ENCODE measurements around the gene TRRAP.

TRRAP gene

DNA sequence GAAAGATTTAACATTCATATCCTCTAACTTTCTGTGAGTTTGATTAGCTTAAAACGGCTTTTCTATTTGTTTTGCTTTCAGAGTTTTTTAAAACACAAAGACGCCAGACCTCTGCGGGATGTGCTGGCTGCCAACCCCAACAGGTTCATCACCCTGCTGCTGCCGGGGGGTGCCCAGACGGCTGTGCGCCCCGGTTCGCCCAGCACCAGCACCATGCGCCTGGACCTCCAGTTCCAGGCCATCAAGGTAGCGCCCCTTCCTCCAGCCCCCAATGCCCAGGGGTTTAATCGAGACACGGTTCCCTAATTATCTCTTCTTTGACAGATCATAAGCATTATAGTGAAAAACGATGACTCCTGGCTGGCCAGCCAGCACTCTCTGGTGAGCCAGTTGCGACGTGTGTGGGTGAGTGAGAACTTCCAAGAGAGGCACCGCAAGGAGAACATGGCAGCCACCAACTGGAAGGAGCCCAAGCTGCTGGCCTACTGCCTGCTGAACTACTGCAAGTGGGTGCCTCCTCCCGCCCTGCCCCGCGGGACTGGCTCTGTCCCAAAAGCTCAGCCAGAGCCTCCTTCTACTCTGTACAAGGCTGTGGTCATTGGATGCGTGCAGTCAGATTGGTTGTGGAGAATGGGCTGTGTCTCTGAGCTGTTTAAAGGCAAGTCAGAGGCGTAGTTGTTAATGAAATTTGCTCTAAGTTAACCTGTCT lies 71.2 kb downstream of the TRRAP start:
- DNase-seq (ENCODE audit: low spot score): no peak

DNA sequence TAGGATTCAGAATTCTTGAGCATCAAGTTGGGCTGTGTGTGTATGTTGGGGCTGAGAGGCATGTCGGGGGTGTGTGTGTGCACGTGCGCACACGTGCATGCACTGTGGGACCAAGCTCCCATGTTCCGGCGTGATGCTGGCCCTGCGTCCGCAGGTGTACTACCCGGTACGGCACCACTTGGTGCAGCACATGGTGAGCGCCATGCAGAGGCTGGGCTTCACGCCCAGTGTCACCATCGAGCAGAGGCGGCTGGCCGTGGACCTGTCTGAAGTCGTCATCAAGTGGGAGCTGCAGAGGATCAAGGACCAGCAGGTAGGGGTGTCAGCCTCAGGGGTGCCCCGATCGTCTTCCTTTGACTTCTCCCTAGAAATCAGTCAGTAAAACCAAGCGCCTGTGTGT lies 77.7 kb downstream of the TRRAP start:
- no peak for DNase-seq (ENCODE audit: low spot score)

DNA sequence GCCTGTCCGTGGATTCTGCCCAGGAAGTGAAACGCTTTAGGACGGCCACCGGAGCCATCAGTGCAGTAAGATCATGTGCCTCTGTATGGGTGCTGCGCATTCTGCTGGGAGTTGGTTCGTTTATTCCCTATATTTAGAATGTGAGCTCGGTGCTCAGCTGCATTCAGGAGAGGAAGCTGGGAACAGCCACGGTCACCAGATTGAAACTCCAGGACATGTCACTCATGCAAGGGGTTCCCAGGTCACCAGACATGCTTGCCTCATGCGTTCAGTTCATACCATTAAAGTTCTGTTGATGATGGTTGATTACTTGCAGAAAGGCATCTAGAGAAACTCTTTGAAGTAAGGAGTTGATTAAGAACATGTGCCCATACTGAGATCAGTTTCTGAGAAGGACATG lies 78.1 kb downstream of the TRRAP start:
- DNase-seq (ENCODE audit: low spot score): no peak

DNA sequence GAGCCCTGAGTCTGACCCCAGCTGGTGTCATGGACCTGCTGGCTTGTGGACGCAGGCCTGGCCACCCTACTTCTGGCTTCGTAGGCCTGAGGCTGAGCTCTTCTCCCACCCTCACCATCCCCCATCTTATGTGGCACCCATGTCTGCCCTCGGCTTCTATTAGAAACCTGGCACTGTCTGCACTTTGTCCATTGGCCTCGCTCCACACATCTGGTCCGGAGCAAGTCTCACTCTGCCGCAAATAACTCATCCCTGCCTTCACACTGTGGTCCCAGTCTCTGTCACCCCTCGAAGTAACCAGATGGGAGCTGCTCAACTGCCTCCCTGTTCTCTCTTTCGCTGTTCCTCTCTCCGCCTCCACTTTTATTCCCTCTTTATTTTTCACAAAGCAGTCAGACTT lies 78.6 kb downstream of the TRRAP start:
- DNase-seq (ENCODE audit: low spot score): no peak

DNA sequence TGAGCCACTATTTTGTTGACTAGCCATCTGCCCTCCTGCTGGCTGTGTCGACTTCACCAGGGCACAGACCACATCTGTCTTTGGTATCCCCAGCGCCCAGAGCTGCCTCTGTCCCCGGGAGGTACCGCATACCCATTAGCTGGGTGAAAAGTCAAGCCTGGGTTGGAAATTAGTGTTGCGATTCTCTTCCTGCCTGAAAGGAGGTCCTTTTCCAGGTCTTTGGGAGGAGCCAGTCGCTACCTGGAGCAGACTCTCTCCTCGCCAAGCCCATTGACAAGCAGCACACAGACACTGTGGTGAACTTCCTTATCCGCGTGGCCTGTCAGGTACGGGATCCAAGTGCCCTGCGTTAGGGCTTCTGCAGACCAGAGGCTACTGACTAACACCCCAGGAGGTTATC lies 79.4 kb downstream of the TRRAP start:
- no peak for DNase-seq (ENCODE audit: low spot score)

DNA sequence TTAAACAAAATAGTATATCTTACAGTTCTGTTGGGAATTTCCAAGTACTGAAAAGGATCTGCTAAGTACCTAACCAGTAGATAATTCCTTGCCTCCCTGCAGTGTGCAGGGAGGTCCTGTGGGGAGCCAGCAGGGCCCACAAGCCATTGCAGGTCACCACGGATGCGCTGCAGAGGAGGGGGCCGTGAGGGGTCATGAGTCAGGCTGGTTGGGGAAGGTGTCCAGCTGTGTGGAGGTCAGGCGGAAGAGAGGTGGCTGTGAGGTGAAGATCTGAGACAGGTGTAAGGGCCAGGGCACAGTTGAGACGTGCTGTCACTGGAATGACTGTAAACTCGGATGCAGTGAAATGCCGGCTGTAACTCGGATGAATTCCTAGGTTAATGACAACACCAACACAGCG lies 80.6 kb downstream of the TRRAP start:
- no peak for DNase-seq (ENCODE audit: low spot score)

DNA sequence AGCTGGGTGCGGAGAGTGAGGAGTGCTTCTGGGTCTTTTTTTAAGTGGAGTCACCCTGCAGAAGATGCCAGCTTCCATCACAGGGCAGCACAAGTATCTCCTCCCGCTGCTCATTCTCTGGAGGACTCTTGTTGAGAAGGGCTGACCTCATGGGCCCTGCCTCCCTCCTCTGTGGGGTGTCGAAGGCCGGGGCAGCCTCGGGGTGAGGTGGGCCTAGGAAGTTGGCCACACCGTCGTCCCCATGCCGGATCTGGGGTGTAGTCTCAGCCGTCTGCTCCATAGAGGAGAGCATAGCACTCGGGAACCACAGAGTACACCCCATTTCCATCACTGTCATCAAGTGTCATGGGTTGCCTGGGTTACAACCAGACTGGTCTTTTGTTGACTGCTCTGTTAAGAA lies 85.0 kb downstream of the TRRAP start:
- DNase-seq (ENCODE audit: low spot score): no peak

DNA sequence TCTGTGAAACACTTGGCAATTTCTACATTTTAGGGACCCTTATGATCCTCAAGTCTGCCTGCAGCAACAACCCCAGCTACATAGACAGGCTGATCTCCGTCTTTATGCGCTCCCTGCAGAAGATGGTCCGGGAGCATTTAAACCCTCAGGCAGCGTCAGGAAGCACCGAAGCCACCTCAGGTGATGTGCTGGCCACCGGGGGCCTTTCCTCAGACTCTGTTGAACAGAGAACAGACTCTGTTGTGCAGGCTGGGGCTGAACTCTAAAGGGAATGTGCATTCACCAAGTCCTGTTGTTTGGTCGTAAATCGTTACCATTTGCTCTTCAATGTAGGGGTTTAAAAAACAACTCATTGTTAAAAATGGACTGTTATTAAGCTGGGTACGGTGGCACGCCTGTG lies 86.3 kb downstream of the TRRAP start:
- DNase-seq (ENCODE audit: low spot score): no peak

DNA sequence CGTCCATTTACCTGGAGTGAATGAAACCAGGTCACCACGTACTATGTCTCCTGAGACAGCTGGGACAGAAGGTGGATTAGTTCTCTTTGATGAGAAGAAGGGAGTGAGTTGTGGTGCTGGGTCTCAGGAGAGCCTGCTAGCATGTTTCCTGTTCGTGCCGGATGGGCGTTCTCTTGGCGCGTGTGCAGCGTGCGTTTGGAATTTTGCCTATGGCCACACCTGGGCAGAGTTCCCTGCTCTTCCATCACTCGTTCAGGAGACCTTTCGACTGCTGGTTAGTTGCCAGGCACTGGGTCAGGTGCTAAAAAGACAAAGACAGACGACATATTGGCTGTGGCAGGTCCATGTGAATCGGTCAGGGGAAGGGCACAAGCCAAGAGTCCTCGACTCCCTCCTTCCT lies 90.3 kb downstream of the TRRAP start:
- DNase-seq (ENCODE audit: low spot score): no peak

DNA sequence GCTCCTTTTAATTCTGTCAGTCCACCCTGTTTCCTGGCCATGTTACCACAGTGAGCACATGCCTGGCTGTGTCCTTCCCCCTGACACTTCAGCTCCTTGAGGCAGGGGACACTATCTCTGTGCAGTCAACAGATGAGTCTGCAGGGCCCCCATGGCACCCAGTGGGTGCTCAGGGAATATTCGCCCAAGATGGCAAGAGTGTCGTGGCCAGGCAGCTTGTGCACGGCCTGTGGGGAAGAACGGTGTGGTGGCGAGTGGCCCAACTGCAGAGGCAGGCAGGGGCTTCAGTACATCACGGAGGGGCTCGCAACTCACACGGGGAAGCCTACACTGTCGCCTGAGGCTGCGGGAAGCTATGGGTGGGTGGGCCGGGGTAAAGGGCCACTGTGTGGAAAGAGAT lies 91.1 kb downstream of the TRRAP start:
- DNase-seq (ENCODE audit: low spot score): no peak

DNA sequence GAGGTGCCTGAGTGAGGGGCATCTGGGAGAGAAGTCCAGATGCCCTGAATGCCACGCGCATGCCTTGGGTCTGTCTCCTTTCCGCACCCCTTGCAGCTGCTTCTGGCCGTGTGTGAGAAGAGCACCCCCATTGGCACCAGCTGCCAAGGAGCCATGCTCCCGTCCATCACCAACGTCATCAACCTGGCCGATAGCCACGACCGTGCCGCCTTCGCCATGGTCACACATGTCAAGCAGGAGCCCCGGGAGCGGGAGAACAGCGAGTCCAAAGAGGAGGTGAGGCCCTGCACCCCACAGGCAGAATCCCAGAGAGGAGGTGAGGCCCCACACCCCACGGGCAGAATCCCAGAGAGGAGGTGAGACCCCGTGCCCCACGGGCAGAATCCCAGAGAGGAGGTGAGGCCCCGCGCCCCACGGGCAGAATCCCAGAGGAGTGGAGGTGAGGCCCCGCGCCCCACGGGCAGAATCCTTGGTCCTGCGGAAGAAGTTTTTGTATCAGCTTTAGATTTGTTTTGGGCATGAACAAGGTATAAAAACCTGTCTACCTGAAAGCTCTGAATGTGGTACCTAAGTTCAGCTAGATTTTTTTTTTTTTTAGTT lies 91.8 kb downstream of the TRRAP start:
- no peak for DNase-seq (ENCODE audit: low spot score)

DNA sequence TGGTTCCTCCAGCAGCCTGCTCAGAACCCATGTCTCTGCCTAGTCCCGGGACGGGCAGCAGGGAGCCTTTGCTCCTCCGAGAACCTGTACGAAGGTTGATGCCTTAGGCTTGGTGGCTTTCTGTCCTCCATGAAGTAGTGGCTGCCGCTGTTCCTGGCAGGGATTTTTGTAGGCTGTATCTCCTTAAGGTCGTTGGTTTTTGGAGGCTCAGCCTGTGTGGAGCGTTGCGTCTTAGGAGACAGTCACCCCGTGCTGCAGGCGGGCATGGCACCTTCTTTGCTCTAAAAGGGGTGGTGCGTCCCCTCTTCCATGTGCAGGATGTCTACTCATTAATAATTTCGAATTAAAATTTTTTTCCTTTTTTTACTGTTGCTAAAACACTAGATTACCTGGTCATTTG lies 92.5 kb downstream of the TRRAP start:
- DNase-seq (ENCODE audit: low spot score): no peak

DNA sequence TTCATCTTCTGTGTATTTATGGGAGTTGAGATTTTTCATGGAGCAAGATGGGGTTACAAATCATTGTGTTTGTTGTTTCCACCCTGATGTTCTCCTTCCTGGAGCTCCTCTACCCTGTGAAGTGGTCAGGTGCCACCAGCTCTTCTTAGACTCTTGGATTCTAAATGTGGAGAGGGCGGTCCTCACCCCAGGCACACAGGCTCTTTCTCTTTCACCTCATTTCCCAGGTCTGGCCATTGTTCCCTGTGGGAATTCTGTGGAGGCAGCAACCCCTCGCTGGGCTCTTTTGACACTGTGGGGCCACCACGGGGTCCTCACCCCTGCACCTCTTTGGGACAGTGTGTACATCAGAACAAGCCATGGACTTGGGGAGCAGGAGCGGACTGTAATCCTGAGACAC lies 95.9 kb downstream of the TRRAP start:
- no peak for DNase-seq (ENCODE audit: low spot score)

DNA sequence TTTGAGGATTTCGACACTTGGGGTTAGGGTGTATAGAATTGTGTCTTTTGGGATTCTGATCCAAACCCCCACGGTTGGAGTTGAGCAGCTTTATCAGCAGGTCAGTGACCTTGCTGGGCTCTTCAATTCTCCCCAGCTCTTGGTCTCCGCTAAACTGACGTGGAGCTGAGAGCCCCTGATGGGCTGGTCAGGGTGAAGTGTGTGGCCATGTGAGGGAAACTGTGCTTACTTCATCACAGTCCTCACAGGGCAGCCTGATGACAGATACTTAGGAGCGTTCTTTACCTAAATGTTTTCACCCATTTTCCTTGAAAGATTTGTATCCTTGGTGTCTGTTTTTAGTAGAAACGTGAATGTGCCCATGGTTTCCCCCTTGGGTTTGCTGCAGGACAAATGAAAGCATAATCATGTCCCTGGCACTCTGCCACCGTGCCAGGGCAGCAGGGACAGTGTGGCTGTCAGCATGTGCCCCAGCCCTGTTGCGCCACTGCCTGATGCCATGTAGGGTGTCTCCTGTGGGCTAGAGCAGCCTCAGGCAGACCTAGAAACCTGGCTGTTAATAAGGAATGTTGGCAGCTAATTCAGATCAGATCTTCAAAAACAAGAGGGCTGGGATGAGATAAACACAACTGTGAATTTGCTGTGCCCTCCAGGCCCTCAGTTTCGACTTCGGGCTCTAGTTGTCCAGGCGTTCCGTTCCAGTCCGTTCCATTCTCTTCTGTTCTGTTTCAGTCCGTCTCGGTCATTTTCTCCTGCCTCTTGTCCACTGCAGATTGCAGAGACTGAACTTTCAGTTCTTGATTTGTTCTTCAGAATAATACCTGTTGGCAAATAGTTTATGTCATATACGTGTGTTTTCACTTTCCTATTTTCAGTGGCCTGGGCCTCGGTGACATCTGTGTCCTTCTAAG lies 96.8 kb downstream of the TRRAP start:
- no peak for DNase-seq (ENCODE audit: low spot score)

DNA sequence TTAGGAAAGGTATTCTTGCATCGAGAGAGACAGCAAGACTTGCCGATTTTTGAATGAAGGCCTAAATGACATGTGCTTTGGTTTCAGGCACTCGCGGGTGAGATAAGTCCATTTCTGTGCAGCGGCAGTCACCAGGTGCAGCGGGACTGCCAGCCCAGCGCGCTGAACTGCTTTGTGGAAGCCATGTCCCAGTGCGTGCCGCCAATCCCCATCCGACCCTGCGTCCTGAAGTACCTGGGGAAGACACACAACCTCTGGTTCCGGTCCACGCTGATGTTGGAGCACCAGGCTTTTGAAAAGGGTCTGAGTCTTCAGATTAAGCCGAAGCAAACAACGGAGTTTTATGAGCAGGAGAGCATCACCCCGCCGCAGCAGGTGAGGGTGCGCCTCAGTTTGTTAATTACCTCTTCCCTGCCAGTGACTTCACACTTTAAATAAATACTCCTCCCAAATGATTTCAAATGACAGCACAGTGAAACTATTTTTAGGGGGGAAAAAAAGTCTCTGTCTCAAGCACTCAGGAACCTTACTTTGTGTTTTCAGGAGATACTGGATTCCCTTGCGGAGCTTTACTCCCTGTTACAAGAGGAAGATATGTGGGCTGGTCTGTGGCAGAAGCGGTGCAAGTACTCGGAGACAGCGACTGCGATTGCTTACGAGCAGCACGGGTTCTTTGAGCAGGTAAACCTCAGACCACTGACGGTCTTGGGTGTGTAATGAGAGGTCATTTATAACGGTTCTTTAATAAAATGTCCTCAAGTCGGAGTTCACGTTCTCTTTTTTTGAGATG lies 98.3 kb downstream of the TRRAP start:
- no peak for DNase-seq (ENCODE audit: low spot score)

DNA sequence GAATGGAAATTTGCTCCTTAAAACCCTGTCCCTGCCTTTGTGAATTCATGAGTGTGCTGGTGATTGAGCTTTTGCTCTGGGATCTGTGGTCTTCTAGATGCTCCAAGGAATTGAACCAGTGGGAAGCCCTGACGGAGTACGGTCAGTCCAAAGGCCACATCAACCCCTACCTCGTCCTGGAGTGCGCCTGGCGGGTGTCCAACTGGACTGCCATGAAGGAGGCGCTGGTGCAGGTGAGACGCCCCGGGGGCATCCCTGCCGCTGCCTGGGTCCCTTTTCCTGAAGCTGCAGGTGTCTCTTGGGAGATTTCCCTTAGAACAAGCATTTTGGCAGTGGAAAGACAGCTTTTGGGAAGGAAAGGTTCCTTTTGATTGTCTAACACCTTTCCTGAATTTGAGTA lies 100.3 kb downstream of the TRRAP start:
- no peak for DNase-seq (ENCODE audit: low spot score)

DNA sequence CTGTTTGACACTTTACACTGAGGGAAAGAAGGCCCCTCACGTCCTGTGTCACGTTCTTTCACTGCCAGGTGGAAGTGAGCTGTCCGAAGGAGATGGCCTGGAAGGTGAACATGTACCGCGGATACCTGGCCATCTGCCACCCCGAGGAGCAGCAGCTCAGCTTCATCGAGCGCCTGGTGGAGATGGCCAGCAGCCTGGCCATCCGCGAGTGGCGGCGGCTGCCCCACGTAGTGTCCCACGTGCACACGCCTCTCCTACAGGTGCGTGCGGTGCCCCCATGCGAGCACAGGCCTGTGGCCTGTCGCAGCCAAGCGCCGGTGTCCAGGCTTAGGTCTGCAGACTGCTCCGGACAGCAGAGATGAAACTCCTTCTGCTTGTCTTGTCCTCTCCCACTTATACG lies 103.4 kb downstream of the TRRAP start:
- no peak for DNase-seq (ENCODE audit: low spot score)

DNA sequence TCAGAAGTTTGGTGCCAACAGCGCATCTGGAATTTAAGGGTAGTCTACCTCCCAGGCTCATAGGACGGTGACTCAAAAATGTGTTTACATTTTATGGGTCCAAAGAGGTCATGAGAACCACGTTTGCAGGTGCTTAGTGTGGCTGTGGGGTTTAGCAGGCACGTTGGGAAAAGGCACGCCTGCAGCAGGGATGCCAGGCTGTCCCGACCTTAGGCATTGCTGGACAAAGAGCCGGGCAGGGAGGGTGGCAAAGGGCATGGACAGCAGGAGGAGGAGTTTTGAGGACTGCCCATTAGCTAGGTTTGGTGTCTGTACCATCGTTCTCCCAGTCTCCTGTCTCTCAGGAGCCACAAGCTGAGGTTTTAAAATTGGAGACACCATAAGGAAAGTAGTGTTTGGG lies 104.4 kb downstream of the TRRAP start:
- no peak for DNase-seq (ENCODE audit: low spot score)

DNA sequence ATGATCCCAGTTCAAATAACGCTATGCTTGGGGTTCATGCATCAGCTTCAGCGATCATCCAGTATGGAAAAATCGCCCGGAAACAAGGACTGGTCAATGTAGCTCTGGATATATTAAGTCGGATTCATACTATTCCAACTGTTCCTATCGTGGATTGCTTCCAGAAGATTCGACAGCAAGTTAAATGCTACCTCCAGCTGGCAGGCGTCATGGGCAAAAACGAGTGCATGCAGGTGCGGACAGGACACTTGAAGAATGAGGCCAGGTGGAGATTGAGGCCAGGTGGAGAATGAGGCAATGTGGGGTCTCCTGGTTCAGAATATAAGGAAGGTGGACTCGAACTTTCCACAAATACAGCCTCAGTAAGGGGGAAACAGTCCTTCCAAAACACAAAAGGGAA lies 105.8 kb downstream of the TRRAP start:
- DNase-seq (ENCODE audit: low spot score): no peak

DNA sequence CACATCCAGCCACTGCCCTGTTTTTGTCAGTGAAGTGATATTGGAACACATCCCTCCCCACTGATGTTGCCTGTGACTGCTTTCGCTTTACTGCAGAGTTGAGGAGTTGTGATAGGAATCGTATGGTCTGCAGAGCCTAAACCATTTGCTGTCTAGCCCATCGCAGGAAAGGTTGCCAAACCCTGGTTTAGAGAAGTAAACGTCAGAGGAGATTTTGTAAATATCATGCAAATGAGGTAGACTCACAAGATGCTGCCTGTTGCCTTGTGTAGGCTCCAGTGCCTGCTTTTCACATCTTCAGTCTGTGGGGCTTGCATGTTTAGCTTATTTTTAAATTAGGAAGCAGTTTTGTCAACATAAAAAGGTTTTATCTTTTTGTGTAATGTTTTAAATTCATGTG lies 107.1 kb downstream of the TRRAP start:
- no peak for DNase-seq (ENCODE audit: low spot score)

DNA sequence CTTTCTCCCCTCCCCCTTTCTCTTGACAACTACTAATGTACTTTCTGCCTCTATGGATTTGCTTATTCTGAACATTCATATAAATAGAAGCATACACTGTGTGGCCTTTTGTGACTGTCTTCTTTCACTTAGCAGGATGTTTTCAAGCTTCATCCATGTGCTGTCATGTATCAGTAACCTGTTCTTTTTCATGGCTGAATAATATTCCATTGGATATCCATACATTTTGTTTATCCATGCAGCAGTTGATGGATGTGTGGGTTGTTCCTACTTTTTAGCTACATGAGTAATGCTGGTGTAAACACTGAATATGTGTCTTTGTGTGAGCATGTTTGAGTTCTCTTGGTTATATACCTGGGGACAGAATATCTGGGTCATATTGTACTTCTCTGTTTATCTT lies 107.6 kb downstream of the TRRAP start:
- DNase-seq (ENCODE audit: low spot score): no peak

DNA sequence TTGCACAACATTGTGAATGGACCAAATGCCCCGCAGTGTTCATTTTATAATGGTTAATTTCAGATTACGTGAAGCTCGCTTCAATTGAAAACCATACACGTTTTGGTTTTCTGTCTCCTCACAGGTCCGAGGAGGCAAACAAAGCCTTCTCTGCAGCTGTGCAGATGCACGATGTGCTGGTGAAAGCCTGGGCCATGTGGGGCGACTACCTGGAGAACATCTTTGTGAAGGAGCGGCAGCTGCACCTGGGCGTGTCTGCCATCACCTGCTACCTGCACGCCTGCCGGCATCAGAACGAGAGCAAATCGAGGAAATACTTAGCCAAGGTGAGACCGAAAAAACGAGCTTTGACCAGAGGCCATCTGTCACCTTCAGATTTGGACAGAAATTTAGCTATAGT lies 110.3 kb downstream of the TRRAP start:
- no peak for DNase-seq (ENCODE audit: low spot score)

DNA sequence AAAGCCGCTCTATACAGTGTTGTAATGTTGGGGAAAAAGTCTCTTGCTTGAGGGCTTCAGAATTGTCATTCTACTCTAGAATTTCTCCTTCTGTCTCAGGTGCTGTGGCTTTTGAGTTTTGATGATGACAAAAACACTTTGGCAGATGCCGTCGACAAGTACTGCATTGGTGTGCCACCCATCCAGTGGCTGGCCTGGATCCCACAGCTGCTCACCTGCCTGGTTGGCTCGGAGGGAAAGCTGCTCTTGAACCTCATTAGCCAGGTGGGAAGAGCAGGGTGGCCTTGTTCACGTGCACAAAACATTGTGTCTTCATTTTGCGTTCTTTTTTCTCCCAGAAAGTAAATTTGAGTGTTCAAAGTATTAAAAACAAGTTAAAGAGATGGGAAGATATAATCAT lies 112.0 kb downstream of the TRRAP start:
- no peak for DNase-seq (ENCODE audit: low spot score)
